BE2C (cell line): ENCODE data around the gene RASGRF1.

ENCODE experiments used
- DNase-seq: peaks from one replicate; pipeline ENCODE4 v3.0.0-alpha.2; 2020
- H3K27me3 ChIP-seq: fragments of 250-450 bp; sonication (Bioruptor Pico); 2 replicates; pipeline ENCODE4 v1.5.1; 2020; ENCODE audit warnings: mild to moderate bottlenecking
- H3K36me3 ChIP-seq: fragments of 250-450 bp; sonication (Bioruptor Pico); 2 replicates; pipeline ENCODE4 v1.5.1; 2020; ENCODE audit warnings: mild to moderate bottlenecking
- H3K4me1 ChIP-seq: fragments of 250-450 bp; sonication (Bioruptor Pico); 2 replicates; pipeline ENCODE4 v1.5.1; 2020
- H3K4me3 ChIP-seq: 2 replicates; pipeline ENCODE4 v1.5.1; 2011; ENCODE audit warnings: low read depth, low read length
- H3K9me3 ChIP-seq: fragments of 250-450 bp; sonication (Bioruptor Pico); 2 replicates; pipeline ENCODE4 v1.5.1; 2020
- TF ChIP-seq, protein P1 (sequence below): IDR thresholded peaks from 2 replicates; pipeline ENCODE4 v1.5.1; 2012; ENCODE audit warnings: mild to moderate bottlenecking, low read depth, low read length

RASGRF1 gene

GRCh38 chr15:79076661-79077060, 13.9 kb downstream of the RASGRF1 start:
- no peak for DNase-seq
- Histone ChIP-seq H3K9me3 (no peaks in the 10 kb centered on the region), H3K4me3 (no peak overlapping the region), H3K27me3 (no peaks in the 10 kb centered on the region), H3K4me1 (no peaks in the 10 kb centered on the region), H3K36me3 (no peaks in the 10 kb centered on the region)
- TF ChIP-seq, protein P1, sequence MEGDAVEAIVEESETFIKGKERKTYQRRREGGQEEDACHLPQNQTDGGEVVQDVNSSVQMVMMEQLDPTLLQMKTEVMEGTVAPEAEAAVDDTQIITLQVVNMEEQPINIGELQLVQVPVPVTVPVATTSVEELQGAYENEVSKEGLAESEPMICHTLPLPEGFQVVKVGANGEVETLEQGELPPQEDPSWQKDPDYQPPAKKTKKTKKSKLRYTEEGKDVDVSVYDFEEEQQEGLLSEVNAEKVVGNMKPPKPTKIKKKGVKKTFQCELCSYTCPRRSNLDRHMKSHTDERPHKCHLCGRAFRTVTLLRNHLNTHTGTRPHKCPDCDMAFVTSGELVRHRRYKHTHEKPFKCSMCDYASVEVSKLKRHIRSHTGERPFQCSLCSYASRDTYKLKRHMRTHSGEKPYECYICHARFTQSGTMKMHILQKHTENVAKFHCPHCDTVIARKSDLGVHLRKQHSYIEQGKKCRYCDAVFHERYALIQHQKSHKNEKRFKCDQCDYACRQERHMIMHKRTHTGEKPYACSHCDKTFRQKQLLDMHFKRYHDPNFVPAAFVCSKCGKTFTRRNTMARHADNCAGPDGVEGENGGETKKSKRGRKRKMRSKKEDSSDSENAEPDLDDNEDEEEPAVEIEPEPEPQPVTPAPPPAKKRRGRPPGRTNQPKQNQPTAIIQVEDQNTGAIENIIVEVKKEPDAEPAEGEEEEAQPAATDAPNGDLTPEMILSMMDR = no peak

DNA sequence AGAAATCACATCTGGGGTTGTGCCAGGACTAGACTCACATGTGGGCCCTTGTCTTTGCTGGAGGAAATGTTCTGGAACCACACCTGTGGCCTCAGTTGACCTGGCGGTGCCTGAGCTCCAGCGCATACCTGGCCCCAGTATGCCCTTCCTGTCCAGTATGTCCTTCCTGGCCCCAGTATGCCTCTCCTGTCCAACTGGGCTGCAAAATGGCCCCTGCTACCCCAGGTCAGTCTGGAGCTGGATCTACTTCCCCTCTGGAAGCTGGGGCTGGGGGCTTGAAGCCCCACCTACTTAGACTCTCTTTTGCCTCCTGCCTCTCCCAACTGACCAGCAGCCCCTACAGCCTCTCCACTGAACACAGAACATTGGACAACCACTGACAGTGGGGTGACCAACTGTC, 15.3 kb downstream of the RASGRF1 start:
- Histone ChIP-seq H3K9me3 (no peaks in the 10 kb centered on the region), H3K4me3 (no peak overlapping the region), H3K27me3 (no peaks in the 10 kb centered on the region), H3K4me1 (no peaks in the 10 kb centered on the region), H3K36me3 (no peaks in the 10 kb centered on the region)
- TF ChIP-seq, protein P1 = no peak
- no peak for DNase-seq

- Histone ChIP-seq H3K4me1 (no peaks in the 10 kb centered on the region), H3K36me3 (no peaks in the 10 kb centered on the region), H3K9me3 (no peaks in the 10 kb centered on the region), H3K4me3 (no peak overlapping the region), H3K27me3 (no peaks in the 10 kb centered on the region)
- no peak for DNase-seq
- TF ChIP-seq, protein P1 = no peak
Observed at GRCh38 chr15:79073336-79073735, 17.2 kb downstream of the RASGRF1 start.

- TF ChIP-seq, protein P1 = no peak
- DNase-seq = no peak
- Histone ChIP-seq H3K4me3 (no peak overlapping the region), H3K27me3 (no peaks in the 10 kb centered on the region), H3K9me3 (no peaks in the 10 kb centered on the region), H3K4me1 (no peaks in the 10 kb centered on the region), H3K36me3 (no peaks in the 10 kb centered on the region)
Observed at GRCh38 chr15:79071901-79072300, 18.7 kb downstream of the RASGRF1 start.

- H3K4me1 ChIP-seq = no peaks in the 10 kb centered on the region
- H3K9me3 ChIP-seq = no peaks in the 10 kb centered on the region
- no peak for DNase-seq
- no peak overlapping the region for H3K4me3 ChIP-seq
- H3K36me3 ChIP-seq = no peaks in the 10 kb centered on the region
- no peaks in the 10 kb centered on the region for H3K27me3 ChIP-seq
- TF ChIP-seq, protein P1 = no peak
Observed at GRCh38 chr15:79068790-79069189, 21.8 kb downstream of the RASGRF1 start.

- no peaks in the 10 kb centered on the region for H3K4me1 ChIP-seq
- no peaks in the 10 kb centered on the region for H3K27me3 ChIP-seq
- no peaks in the 10 kb centered on the region for H3K9me3 ChIP-seq
- TF ChIP-seq, protein P1 = no peak
- no peak overlapping the region for H3K4me3 ChIP-seq
- no peak for DNase-seq
- H3K36me3 ChIP-seq = no peaks in the 10 kb centered on the region
Observed at GRCh38 chr15:79067969-79068368, 22.6 kb downstream of the RASGRF1 start.
